A549 (cell line): ENCODE measurements around the gene COL13A1. TPM values are rescaled to one million over a fixed set of nuclear protein-coding genes. Genes with fewer than 3 reads are reported as not detected.

Experiments used
- ATAC-seq, 2 experiments: fragments of 200-7000 bp in 1 of 2; fragments of >200 bp in 1 of 2; cut with Nextera tagmentation in 1 of 2; cut with Tn5 transposase in 1 of 2; 3 replicates each; pipeline versions ENCODE4 v1.8.0 to v1.9.1; 2018 to 2020; ENCODE audit warnings: mild to moderate bottlenecking in 1 of 2, moderate library complexity in 1 of 2
- CTCF ChIA-PET: fragments of 300-600 bp; sonication (Branson Sonifier 250); formaldehyde crosslinking; extraction: SDS; loops from one replicate; lab custom pipeline; 2021; ENCODE audit warnings: antibody characterized with exemption, inconsistent platforms; lab: Yijun Ruan, JAX
- POLR2A ChIA-PET: fragments of 350-600 bp; formaldehyde crosslinking; extraction: SDS; loops from one replicate; lab custom pipeline; 2021; ENCODE audit warnings: antibody characterized with exemption, inconsistent platforms; lab: Yijun Ruan, JAX
- DNase-seq, 2 experiments: peaks; one replicate each; pipeline versions ENCODE4 v3.0.0 to v3.0.0-alpha.2; 2011 to 2016; ENCODE audit warnings: low read depth in 1 of 2, low spot score in 1 of 2
- FAIRE-seq: peaks from 2 replicates; lab custom pipeline; 2011; peaks lifted over from hg19 to GRCh38; lab: Jason Lieb, UNC
- H3K27ac ChIP-seq, 2 experiments: fragments of >200 bp; sonication (Bioruptor Twin); formaldehyde crosslinking; 3 replicates each; pipeline ENCODE4 v1.5.1; 2016 to 2017
- H3K4me1 ChIP-seq: fragments of >200 bp; sonication (Bioruptor Twin); formaldehyde crosslinking; 3 replicates; pipeline ENCODE4 v1.6.1; 2016
- H3K4me2 ChIP-seq: fragments of >200 bp; sonication (Bioruptor Twin); formaldehyde crosslinking; 3 replicates; pipeline ENCODE4 v1.6.1; 2016
- H3K4me3 ChIP-seq: fragments of >200 bp; sonication (Bioruptor Twin); formaldehyde crosslinking; 3 replicates; pipeline ENCODE4 v1.5.1; 2016
- H3K9me3 ChIP-seq: fragments of >200 bp; sonication (Bioruptor Twin); formaldehyde crosslinking; 3 replicates; pipeline ENCODE4 v1.6.1; 2016
- BHLHE40 ChIP-seq: IDR thresholded peaks from 2 replicates; pipeline ENCODE4 v1.6.1; 2012; ENCODE audit warnings: low read depth, low read length, inconsistent platforms
- CHD2 ChIP-seq: fragments of 150-350 bp; IDR thresholded peaks from 2 replicates; pipeline ENCODE4 v1.6.1; 2014; ENCODE audit warnings: low read length; ENCODE audit not compliant: partially characterized antibody
- CHD4 ChIP-seq: fragments of 200-600 bp; sonication (generic); IDR thresholded peaks from 2 replicates; pipeline ENCODE4 v1.6.1; 2016; ENCODE audit warnings: antibody characterized with exemption, mild to moderate bottlenecking, borderline replicate concordance
- EHMT2 ChIP-seq: fragments of 200-600 bp; sonication (generic); IDR thresholded peaks from 2 replicates; pipeline ENCODE4 v1.6.1; 2016; ENCODE audit warnings: antibody characterized with exemption, low read depth, mild to moderate bottlenecking, moderate library complexity
- ESRRA ChIP-seq: fragments of 150-350 bp; IDR thresholded peaks from 2 replicates; pipeline ENCODE4 v1.6.1; 2014; ENCODE audit warnings: mild to moderate bottlenecking, low read length, borderline replicate concordance
- FOSL2 ChIP-seq, 2 experiments: fragments of 450-650 bp in 1 of 2; fragments of >200 bp in 1 of 2; sonication (Bioruptor Twin) in 1 of 2; formaldehyde crosslinking; IDR thresholded peaks; 2 replicates each; pipeline versions ENCODE4 v1.5.0 to v1.6.1; 2016 to 2020; ENCODE audit warnings: mild to moderate bottlenecking in 1 of 2, moderate library complexity in 1 of 2
- FOXS1 ChIP-seq: fragments of 250-450 bp; sonication (Bioruptor Pico); IDR thresholded peaks from 2 replicates; pipeline ENCODE4 v1.5.0; 2020; ENCODE audit warnings: mild to moderate bottlenecking, moderate library complexity
- HDAC2 ChIP-seq: fragments of 200-600 bp; sonication (generic); IDR thresholded peaks from 2 replicates; pipeline ENCODE4 v1.6.1; 2016
- HOXA7 ChIP-seq: fragments of 250-450 bp; sonication (Bioruptor Pico); IDR thresholded peaks from 2 replicates; pipeline ENCODE4 v1.5.0; 2020; ENCODE audit warnings: mild to moderate bottlenecking, moderate library complexity
- HOXB5 ChIP-seq: fragments of 250-450 bp; sonication (Bioruptor Pico); IDR thresholded peaks from 2 replicates; pipeline ENCODE4 v1.5.0; 2020; ENCODE audit warnings: mild to moderate bottlenecking, moderate library complexity
- JUN ChIP-seq, 2 experiments: fragments of >200 bp; sonication (Bioruptor Twin); formaldehyde crosslinking; IDR thresholded peaks; 2 replicates in 1 of 2; 3 replicates in 1 of 2; pipeline ENCODE4 v1.6.1; 2016 to 2017
- JUNB ChIP-seq: fragments of >200 bp; sonication (Bioruptor Twin); formaldehyde crosslinking; IDR thresholded peaks from 2 replicates; pipeline ENCODE4 v1.6.1; 2016
- NFE2L2 ChIP-seq: fragments of 150-350 bp; conservative IDR thresholded peaks from 2 replicates; pipeline ENCODE4 v1.6.1; 2014; ENCODE audit warnings: low read length
- PHF8 ChIP-seq: fragments of 200-600 bp; sonication (generic); IDR thresholded peaks from 2 replicates; pipeline ENCODE4 v1.6.1; 2016; ENCODE audit warnings: low read depth, mild to moderate bottlenecking, antibody characterized with exemption, moderate library complexity, borderline replicate concordance
- POLR2A ChIP-seq: IDR thresholded peaks from 2 replicates; pipeline ENCODE4 v1.6.1; 2012; ENCODE audit warnings: mild to moderate bottlenecking, low read length
- POLR2AphosphoS2 ChIP-seq: conservative IDR thresholded peaks from 2 replicates; pipeline ENCODE4 v1.6.1; 2012; ENCODE audit warnings: low read length, improper control_type of control experiment, inconsistent platforms
- RARB ChIP-seq: fragments of 250-450 bp; sonication (Bioruptor Pico); IDR thresholded peaks from 2 replicates; pipeline ENCODE4 v1.8.0; 2021; ENCODE audit warnings: mild to moderate bottlenecking, moderate library complexity
- RNF2 ChIP-seq: fragments of 200-600 bp; sonication (generic); IDR thresholded peaks from 2 replicates; pipeline ENCODE4 v1.6.1; 2016; ENCODE audit warnings: low read depth, mild to moderate bottlenecking, antibody characterized with exemption, moderate library complexity, borderline replicate concordance
- SREBF2 ChIP-seq: fragments of 450-650 bp; IDR thresholded peaks from 2 replicates; pipeline ENCODE4 v1.6.1; 2014; ENCODE audit warnings: mild to moderate bottlenecking, moderate library complexity
- TFCP2L1 ChIP-seq: fragments of 250-450 bp; sonication (Bioruptor Pico); IDR thresholded peaks from 2 replicates; pipeline ENCODE4 v1.5.0; 2021; ENCODE audit warnings: mild to moderate bottlenecking
- ZFP36 ChIP-seq: fragments of 450-650 bp; IDR thresholded peaks from 2 replicates; pipeline ENCODE4 v1.6.1; 2014; ENCODE audit warnings: borderline replicate concordance; ENCODE audit not compliant: partially characterized antibody
- ZSCAN20 ChIP-seq: fragments of 250-450 bp; sonication (Bioruptor Pico); IDR thresholded peaks from 2 replicates; pipeline ENCODE4 v1.8.0; 2022; ENCODE audit warnings: mild to moderate bottlenecking, moderate library complexity
- WGBS: methylation state at CpG from one replicate; pipeline ENCODE4 v1.1.6; 2017; ENCODE audit errors: missing lambda C conversion rate; 5-methylcytosine and 5-hydroxymethylcytosine counted together
- polyA plus RNA-seq, 4 experiments: library from polyadenylated mRNA; depleted of rRNA in 3 of 4; stranded (reverse); fragments of >200 nt; fragmentation: RNase III in 1 of 4; extraction: RNeasy Plus Mini Kit Qiagen cat#74134 plus additional on column Dnase treatment in 1 of 4; gene quantifications; 2 replicates in 3 of 4; 3 replicates in 1 of 4; pipeline ENCODE4 v1.2.3, GENCODE V29; 2011 to 2017
- TF ChIP-seq, protein P1 (sequence below): fragments of 150-350 bp; IDR thresholded peaks from 2 replicates; pipeline ENCODE4 v1.6.1; 2014; ENCODE audit warnings: low read depth, mild to moderate bottlenecking, low read length
- TF ChIP-seq, protein P2 (sequence below): fragments of >200 bp; sonication (Bioruptor Twin); formaldehyde crosslinking; IDR thresholded peaks from 3 replicates; pipeline ENCODE4 v1.5.1; 2016

COL13A1 gene
- polyA plus RNA-seq, 2 of the 4 experiments (the other 2 are of a cell fraction) = 0.08 to 0.27 TPM

DNA sequence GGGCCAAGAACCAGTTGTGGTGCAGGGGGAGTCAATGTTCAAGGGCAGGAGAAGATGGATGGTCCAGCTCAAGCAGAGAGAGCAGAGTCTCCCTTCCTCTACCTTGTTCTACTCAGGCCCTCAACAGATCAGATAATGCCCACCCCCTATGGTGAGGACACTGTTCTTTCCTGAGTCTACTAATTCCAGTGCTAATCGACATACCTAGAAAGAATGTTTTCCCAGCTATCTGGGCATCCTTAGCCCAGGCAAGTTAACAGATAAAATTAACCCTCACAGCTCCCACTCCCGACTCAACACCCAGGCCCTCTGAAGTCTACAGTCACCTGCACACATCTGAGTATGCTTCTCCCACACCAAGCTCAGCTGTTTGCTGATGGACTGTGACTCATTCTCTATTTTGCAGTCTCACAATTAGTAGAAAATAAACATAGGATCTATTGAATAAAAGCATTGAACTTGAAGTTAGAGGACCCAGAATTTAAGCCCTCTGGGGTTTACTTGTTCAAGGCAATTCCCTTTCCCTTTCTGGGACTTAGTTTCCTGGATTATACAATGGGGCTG, 17.1 kb downstream of the COL13A1 start:
- Histone ChIP-seq H3K4me3 (no peak overlapping the region), H3K9me3 (no peaks in the 10 kb centered on the region), H3K4me2 (no peak overlapping the region), H3K4me1 (no peaks in the 10 kb centered on the region), H3K27ac (no peak overlapping the region)
- no peak for FAIRE-seq
- ChIA-PET POLR2A (no interaction called here), CTCF (interaction anchor here (1.1 to 4.7 kb wide), 4 partner anchors 11 to 96 kb away, joined by 3 to 27 read pairs (median 10); no protein-coding TSS in a partner anchor)
- no peak for ATAC-seq
- 61% methylated on average over 2 of the region's 2 CpGs for WGBS
- DNase-seq = no peak
- TF ChIP-seq ESRRA (no peak), POLR2A (no peak), BHLHE40 (no peak), PHF8 (no peak), ZFP36 (no peak), FOSL2 (IDR thresholded peaks at IDR 0.05) (no peak), FOSL2 (CRISPR knock-in tag; IDR thresholded peaks at IDR 0.05) (no peak), ZSCAN20 (CRISPR knock-in tag) (no peak), JUNB (no peak), FOXS1 (CRISPR knock-in tag) (no peak), CHD2 (no peak), TFCP2L1 (CRISPR knock-in tag) (no peak)
- TF ChIP-seq, protein P1, sequence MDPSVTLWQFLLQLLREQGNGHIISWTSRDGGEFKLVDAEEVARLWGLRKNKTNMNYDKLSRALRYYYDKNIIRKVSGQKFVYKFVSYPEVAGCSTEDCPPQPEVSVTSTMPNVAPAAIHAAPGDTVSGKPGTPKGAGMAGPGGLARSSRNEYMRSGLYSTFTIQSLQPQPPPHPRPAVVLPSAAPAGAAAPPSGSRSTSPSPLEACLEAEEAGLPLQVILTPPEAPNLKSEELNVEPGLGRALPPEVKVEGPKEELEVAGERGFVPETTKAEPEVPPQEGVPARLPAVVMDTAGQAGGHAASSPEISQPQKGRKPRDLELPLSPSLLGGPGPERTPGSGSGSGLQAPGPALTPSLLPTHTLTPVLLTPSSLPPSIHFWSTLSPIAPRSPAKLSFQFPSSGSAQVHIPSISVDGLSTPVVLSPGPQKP = no peak

DNA sequence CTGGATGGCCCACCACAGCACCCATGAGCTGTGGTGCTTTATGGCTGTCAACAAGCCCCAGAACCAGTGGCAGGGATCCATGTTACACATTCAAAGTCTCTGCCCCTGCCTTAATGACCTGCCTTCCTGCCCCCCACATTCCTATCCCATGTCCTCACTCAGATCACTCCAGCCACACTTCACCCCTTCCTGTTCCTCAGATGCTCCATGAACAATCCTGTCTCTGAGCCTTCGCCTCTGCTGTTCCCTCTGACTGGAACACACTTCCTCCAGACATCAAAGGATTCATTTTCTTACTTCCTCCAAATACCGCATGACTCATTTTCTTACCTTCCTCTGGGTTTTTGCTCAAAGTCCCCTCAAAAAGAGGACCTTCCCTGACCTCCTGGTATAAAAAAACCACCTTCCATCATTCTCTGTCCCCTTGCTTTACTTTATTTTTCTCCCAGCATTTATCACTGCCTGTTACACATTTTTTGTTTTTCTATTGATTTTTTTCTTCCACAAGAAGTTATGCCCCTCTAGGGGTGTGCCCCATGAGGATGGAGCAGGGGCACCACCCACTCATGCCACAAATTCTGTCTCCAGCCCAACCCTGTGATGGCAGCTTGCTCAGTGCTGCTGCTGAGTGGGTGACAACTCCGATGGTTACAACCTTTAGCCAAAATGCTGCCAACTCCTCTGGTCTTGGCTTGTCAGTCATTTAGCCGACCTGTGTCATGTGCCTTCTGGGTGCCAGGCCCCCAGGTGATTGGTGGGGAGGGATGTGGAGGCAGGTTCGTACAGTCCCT, 18.2 kb downstream of the COL13A1 start:
- no peak for FAIRE-seq
- POLR2A ChIA-PET = no interaction called here

DNA sequence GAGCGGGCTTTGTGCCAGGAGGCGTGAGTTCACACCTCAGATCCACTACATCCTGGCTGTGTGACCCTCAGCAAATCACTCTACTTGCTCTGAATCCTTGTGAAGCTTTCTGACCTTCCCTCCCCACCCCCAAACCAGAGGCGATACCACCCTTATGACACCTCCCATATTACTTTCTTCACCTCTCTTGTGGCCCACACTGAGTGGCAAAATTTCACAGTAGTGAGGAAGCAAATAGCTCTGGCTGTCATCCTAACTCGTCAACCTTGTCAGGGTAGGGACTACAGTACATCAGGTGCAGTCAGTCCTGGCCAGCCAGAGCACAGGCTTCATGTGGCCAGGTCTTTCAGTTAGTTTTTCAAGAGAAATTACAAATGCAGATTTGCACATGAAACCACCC, 19.1 kb downstream of the COL13A1 start:
- ChIA-PET CTCF (interaction anchor here (1.5 to 4.7 kb wide), 3 partner anchors 11 to 125 kb away, joined by 3 to 16 read pairs (median 6); no protein-coding TSS in a partner anchor), POLR2A (no interaction called here)
- FAIRE-seq (no peak), DNase-seq (no peak), ATAC-seq (no peak)
- no peak overlapping the region for H3K27ac ChIP-seq
- no peak overlapping the region for H3K4me2 ChIP-seq
- TF ChIP-seq HOXB5 (CRISPR knock-in tag) (no peak), SREBF2 (no peak), ZFP36 (no peak), JUNB (no peak), POLR2AphosphoS2 (no peak), POLR2A (no peak), NFE2L2 (no peak), RARB (no peak), HOXA7 (CRISPR knock-in tag) (no peak), JUN (IDR thresholded peaks at IDR 0.05) (no peak)
- TF ChIP-seq, protein P2, sequence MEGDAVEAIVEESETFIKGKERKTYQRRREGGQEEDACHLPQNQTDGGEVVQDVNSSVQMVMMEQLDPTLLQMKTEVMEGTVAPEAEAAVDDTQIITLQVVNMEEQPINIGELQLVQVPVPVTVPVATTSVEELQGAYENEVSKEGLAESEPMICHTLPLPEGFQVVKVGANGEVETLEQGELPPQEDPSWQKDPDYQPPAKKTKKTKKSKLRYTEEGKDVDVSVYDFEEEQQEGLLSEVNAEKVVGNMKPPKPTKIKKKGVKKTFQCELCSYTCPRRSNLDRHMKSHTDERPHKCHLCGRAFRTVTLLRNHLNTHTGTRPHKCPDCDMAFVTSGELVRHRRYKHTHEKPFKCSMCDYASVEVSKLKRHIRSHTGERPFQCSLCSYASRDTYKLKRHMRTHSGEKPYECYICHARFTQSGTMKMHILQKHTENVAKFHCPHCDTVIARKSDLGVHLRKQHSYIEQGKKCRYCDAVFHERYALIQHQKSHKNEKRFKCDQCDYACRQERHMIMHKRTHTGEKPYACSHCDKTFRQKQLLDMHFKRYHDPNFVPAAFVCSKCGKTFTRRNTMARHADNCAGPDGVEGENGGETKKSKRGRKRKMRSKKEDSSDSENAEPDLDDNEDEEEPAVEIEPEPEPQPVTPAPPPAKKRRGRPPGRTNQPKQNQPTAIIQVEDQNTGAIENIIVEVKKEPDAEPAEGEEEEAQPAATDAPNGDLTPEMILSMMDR = no peak
- no peaks in the 10 kb centered on the region for H3K4me1 ChIP-seq
- H3K9me3 ChIP-seq = no peaks in the 10 kb centered on the region
- H3K4me3 ChIP-seq = no peak overlapping the region
- WGBS = 66% methylated on average over 4 of the region's 4 CpGs

More for the DNA sequence above, 18.2 kb downstream of the COL13A1 start:
- no peak for TF ChIP-seq HDAC2
- TF ChIP-seq RARB = no peak
- TF ChIP-seq RNF2 = no peak
- TF ChIP-seq JUN (IDR thresholded peaks at IDR 0.05) = no peak
- TF ChIP-seq EHMT2 = no peak
- no peak for TF ChIP-seq CHD4
- TF ChIP-seq, all 56 proteins: peak for 0
- no peaks in the 10 kb centered on the region for H3K9me3 ChIP-seq
- no peak for ATAC-seq
- WGBS = 56% methylated on average over 5 of the region's 5 CpGs
- no peak overlapping the region for H3K4me2 ChIP-seq
- DNase-seq = no peak
- H3K4me3 ChIP-seq = no peak overlapping the region
- CTCF ChIA-PET = interaction anchor here (1.1 to 4.7 kb wide), 4 partner anchors 11 to 95 kb away, joined by 3 to 27 read pairs (median 10); no protein-coding TSS in a partner anchor
- no peaks in the 10 kb centered on the region for H3K4me1 ChIP-seq
- H3K27ac ChIP-seq = no peak overlapping the region
